Mammary epithelial cell (primary cell): ENCODE data around the gene ESPL1.

Experiments
- CTCF ChIP-seq, 2 donors: IDR thresholded peaks in 1 of 2; conservative IDR thresholded peaks in 1 of 2; 2 replicates each; pipeline ENCODE4 v1.5.1; 2011 to 2012; ENCODE audit warnings: inconsistent platforms in 2 of 2, low read length in 2 of 2, mild to moderate bottlenecking in 2 of 2, control low read depth in 1 of 2, low read depth in 1 of 2; ENCODE audit not compliant: insufficient read depth in 1 of 2; ENCODE audit errors: extremely low read depth in 1 of 2
- EZH2 ChIP-seq: IDR thresholded peaks from 2 replicates; pipeline ENCODE4 v1.6.1; 2012; ENCODE audit warnings: low read length, inconsistent platforms, borderline replicate concordance

GRCh38 chr12:53241623-53242412 is 26.3 kb upstream of the ESPL1 start:
- TF ChIP-seq CTCF (conservative IDR thresholded peaks at IDR 0.05 in 1 of 2, IDR thresholded peaks at IDR 0.05 in 1 of 2; ENCODE audit: extremely low read depth in 1 of 2, insufficient read depth in 1 of 2, low read depth in 1 of 2, low read length in 2 of 2) (no peak), EZH2 (no peak)
